ENCODE measurements around the gene SRGAP2. TPM values are rescaled to one million over a fixed set of nuclear protein-coding genes. Genes with fewer than 3 reads are reported as not detected.
"Not testable (repeated sequence)": the region's sequence is repeated elsewhere in the genome, so short reads cannot be mapped to it uniquely, and the experiment has no call there.

SRGAP2 gene
- total RNA-seq, 4 donors from 2014 or later = 55.8 to 118 (median 67.3) TPM

DNA sequence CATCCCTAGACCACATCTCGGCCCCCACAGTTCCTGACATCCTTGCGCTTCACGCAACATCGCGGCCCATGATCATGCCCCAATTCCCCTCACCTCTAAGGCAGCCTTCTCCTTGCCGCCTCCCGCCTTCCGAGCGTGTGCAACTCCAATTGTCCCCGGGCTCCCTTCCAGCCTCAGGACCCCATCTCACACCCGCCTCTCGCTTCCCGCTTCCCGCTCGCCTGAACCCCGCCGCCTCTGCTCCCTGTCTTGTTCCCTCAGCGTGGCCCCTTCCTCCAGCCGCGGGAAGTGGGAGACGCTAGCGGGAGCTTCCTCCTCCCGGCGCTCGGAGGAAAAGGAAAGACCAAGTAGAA, 794 bp downstream of the SRGAP2 start:
- ATAC-seq (ENCODE audit: low FRiP score) = not testable (repeated sequence)

DNA sequence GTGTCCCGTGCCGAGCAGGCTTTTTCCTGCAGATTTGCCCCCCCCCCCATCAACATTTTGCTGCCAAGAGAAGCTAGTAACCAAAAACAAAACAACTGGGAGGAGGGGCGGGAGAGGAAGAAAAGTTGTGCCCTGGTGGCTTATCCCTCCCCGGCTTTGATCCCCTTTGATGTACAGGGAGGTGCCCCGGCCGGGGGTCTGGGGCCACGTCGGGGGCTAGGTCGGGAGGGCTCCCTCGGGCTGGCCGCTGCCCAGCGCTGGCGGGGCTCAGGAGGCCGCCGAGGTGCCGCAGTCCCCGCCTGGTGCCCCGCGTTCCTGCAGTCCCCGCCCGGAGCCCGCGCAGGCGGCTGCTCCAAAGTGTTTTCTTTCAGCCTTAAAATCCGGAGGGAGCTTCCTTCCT, 1.5 kb downstream of the SRGAP2 start:
- ATAC-seq (ENCODE audit: low FRiP score); DNase-seq (ENCODE audit: low spot score): not testable (repeated sequence)

More for the DNA sequence above, 794 bp downstream of the SRGAP2 start:
- not testable (repeated sequence) for DNase-seq (ENCODE audit: low spot score)

DNA sequence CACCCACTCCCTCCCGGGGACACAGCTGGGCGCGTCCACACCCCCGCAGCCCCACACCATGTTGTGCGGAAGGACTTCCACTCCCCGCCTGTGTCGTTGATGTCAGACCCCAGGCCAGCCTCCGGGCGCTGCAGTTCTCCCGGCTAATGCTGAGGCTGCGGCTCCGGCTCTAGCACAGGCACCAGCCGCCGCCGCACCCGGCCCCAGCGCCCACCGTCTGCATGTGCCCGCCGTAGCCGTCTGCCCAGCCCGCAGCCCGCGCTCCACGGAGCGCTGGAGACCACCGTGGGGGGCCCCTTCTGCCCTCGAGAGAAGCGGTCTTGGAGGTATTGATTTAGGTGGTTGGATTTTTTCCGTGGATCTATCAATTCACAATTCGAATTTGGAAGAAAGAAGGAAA, 2.2 kb downstream of the SRGAP2 start:
- ATAC-seq (ENCODE audit: low FRiP score); DNase-seq (ENCODE audit: low spot score): not testable (repeated sequence)

DNA sequence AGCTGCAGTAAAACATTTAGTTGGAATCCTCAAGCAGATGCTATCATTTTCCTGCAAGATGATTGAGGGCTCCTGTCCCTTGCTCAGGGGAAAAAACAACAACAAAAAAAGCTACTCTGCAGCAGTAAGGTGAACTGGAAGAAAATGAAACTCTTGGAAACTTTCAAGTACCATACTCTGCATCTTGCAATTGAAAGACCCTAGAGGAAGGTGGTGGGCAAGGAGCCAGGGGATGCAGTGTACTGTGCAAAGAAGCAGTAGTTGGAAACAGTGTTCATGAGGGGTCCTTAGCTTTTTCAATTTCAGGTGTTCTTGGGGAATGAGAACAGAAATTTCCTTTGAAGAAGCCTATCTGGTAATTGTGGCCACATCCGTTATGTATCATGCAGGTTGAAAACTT, 7.5 kb downstream of the SRGAP2 start:
- DNase-seq (ENCODE audit: low spot score); ATAC-seq (ENCODE audit: low FRiP score): not testable (repeated sequence)

DNA sequence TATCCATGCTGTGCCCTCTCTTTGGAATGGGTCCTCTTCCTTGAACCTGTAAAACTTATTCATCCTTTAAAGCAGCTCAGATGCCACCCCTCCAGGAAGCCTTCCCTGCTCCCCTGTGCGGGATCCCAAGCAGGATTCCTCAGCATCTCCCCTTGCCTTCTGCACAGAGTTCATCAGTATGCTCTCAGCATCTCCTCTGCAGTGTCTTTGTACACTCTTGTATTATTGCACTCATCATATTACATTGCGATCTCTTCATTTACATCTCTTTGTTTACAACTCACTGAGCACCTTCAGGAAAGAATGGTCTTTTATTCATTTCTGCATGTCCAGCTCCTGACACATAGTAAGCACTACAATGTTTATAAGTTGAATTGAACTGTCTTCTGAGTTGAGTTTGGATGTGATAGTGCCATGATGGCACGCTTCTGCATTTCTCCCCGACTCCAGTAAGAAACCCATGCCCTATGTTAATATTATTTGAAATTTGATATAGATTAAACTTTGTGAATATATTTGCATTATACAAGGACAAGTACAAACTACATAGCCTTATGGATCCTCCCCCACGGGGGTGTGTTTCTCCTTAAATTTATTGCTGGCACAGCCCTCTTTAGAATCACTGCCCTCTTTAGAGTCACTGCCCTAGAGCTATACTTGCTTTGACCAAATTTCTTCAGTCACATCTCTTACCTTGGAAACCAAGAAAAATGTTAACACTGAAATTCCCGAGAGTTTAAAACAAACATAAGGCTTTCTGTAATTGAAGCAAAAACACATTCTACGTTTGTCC, 12.5 kb downstream of the SRGAP2 start:
- not testable (repeated sequence) for DNase-seq (ENCODE audit: low spot score); ATAC-seq (ENCODE audit: low FRiP score)

DNA sequence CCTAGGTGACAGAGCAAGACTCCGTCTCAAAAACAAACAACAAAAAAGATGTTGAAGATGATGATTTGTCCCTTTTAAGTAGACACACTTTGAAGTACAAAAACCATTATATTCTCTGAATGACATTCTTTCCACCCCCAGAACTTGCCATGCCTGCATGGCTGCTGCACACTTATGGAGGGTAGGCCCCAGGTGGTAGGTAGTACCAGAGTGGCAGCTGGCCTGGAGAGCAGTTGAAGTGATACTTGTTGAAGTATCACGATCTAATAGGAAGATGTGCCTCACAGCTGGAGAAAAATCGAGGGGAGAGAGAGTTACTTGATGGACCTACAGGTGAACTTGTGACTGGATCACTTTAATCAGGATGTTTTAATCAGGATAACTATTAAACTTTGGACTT, 14.9 kb downstream of the SRGAP2 start:
- DNase-seq (ENCODE audit: low spot score); ATAC-seq (ENCODE audit: low FRiP score): not testable (repeated sequence)

DNA sequence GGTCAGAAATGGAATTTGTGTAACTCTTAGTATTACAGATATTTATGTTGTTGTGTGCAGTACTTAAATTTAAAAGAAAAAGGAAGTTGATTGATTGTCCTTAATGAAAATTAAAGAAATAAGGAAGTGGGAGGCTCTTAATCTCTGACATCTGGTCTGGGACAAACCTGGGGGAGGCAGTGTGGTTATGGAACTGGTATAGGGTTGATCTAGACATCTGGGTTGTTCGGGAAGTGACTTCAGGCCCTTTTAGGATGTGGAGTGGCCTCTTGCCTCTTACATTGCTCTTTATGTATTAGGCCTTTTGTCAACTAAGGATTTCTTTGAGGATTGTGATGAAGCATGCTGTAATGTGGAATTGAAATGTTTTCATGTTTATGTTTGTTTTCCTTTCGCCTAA, 15.4 kb downstream of the SRGAP2 start:
- DNase-seq (ENCODE audit: low spot score); ATAC-seq (ENCODE audit: low FRiP score): not testable (repeated sequence)

DNA sequence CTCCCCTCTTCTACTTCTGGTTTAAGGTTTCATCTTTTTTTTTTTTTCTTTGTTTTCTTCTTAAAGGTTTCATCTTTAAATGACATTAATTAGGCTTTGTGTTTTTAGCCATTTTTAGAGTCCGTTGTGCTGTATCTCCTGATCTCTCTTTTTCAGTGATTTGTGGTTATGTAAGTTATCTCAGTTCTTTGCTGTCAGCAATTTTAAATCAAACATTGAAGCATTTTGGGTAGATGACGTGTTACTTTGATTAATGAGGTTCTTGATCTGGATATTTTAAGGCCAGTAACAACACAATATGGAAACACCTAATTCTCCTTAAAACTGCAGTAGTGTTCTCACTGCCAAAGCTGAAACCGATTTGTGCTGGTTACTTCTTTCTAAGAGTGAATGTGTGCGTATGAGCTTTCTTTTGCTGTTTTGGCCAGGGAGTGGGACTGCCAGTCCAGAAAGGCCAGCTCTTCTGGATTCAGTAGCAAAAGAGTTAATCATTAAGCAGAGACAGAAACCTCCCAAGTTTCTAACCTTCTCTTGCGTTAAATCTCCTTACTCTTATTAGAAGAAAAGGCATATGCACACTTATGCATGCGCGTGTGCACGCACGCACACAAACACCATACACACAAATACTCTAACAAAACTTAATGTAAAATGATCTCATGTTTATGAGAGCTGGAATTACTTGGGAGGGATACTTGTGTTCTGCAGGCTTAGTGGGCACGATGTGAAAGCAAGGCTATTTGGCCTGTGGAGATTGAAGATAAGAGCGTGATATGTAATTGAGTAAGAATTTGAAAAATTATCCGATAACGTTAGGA, 16.4 kb downstream of the SRGAP2 start:
- not testable (repeated sequence) for DNase-seq (ENCODE audit: low spot score)
- ATAC-seq (ENCODE audit: low FRiP score) = peak; percentile 43

DNA sequence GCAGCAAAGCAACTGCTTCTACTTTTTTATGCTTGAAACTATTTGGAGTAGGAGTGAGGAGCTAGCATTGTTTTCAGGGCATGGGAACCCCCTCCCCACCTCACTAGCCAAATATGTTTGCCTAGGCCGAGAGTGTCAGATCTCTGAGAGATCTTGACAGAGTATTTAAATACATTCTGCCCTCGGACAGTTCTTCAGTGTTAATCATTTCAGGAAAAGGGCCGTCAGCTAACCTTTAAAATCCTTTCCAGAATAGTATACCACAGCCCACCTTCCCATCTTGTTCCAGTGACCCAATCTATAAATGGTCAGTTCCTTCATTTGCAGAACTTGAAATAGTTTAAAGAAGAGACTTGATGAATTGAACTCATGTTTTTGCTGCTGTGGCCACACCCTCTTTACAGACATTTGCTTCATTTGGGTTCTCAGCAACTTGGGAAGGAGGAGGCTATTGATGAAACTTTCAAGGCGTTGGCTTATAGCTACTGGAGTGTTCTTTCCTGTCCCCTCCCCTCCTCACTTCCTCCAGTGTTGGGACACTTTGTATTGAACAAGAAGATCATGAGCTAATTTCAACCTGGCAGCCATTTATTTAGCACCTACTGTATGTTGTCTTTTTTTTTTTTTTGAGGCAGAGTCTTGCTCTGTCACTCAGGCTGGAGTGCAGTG, 17.1 kb downstream of the SRGAP2 start:
- peak; percentile 37 for ATAC-seq (ENCODE audit: low FRiP score)
- not testable (repeated sequence) for DNase-seq (ENCODE audit: low spot score)

DNA sequence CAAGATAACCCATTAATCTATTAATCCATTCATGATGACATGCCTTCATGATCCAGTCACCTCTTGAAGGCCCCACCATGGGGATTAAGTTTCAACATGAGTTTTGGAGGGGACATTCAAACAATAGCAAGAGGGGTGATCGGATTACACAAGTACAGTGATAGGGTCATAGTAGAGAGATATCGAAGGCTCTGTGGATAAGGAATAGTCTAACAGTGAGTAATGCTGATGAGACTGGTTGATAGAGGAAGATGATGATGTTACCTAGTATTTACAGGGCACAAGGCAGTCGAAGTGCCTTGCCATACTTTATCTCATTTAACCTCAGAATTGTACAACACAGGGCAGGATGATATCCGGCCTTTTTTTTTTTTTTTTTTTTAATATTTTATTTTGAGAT, 18.2 kb downstream of the SRGAP2 start:
- DNase-seq (ENCODE audit: low spot score); ATAC-seq (ENCODE audit: low FRiP score): not testable (repeated sequence)

DNA sequence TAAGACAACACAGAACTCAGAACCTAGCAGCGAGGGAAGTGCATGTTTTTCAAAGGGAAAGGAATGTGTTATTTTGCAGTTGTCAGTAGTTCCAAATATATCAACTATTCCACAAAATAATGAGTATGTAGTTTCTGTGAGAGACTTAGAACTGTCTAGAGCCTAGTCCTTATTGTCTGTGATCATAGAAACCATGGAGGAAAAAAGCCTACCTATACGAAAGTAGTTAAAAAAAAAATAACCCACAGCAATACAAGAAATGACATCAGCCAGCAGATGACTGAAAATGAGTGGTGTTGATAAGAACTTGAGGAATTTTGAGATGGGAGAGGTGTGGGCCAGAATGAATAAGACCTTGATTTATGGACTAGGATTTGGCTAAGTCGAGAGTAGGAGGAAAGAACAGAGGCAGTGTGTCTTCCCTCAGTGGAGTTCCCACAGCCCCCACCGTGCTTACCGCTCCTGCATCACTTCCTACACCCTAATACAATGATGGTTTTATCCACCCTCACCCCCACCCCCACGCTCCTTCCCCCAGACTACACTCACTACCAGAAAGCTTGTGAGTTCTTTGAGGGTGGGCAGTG, 20.9 kb downstream of the SRGAP2 start:
- not testable (repeated sequence) for DNase-seq (ENCODE audit: low spot score)
- peak; percentile 67 for ATAC-seq (ENCODE audit: low FRiP score)

DNA sequence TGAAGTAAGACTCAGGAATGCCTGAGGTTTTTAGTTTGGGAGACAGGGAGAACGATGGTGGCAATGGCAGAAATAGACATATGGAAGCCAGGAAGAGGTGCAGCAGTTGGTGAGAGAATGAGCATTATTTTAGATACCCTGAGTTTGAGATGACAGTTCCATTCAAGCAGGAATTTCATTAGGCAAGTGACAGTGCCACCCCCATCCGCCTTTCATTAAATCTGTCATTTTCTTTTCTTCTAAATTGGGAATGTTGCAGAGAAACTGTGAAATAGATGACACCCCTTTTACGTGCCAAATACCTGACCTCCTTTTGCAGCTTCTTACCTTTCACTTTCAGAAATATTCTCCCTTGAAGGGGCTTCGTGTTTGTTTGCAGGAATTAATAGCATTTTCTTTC, 22.0 kb downstream of the SRGAP2 start:
- DNase-seq (ENCODE audit: low spot score); ATAC-seq (ENCODE audit: low FRiP score): not testable (repeated sequence)

DNA sequence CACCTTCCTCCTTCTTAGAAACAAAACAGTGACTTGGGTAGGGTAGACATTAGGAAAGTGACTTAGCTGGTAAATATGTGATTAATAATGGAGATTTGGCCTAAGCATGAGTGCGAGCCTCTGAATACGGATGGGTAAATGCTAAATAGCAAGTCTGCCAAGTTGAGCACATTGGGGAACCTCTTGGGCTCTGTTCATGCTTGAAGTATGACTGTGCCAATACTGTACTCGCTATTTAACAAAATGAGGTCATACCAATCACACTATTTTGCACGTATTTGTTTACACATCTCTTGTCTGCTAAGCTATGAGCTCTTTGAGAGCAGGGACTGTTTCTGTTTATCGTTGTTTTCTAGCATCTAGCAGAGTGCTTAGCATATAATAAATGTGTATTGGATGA, 23.5 kb downstream of the SRGAP2 start:
- DNase-seq (ENCODE audit: low spot score); ATAC-seq (ENCODE audit: low FRiP score): not testable (repeated sequence)

DNA sequence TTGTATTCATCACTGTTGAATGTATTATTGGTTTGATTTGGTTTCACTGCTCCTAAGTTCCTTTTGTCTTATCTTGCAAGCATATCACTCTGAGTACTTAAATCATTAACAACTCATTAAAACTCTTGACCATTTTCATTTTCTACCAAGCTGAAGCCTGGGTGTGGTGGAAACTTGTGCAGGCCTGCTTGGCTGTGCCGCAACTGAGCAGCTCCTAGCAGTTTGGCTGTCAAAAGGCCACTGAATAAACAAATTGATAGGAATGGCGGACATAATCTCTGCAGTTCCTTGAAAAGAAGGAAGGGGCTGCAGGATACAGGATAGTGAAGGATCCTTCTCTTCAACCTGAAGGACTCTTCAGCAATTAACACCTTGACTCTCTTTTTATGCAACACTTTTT, 25.9 kb downstream of the SRGAP2 start:
- DNase-seq (ENCODE audit: low spot score); ATAC-seq (ENCODE audit: low FRiP score): not testable (repeated sequence)

DNA sequence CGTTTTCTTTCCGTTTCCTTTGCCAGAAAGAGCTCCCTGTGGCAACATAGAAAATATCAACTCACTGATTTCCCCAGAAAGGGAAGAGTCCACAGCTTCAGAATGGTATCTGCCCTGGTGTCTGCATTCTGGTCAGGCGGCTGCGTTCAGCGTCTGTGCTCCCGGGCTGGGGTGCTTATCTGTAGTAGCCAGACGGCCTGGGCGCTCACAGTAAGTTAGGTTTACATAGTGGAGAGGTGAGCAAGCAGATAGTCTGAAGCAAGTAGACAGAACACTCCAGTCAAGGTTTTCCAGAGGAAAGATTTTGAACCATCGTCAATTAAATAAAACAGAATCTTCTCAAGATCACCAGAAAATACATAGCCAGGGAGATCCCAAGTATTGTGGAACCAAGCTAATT, 28.6 kb downstream of the SRGAP2 start:
- not testable (repeated sequence) for ATAC-seq (ENCODE audit: low FRiP score); DNase-seq (ENCODE audit: low spot score)

DNA sequence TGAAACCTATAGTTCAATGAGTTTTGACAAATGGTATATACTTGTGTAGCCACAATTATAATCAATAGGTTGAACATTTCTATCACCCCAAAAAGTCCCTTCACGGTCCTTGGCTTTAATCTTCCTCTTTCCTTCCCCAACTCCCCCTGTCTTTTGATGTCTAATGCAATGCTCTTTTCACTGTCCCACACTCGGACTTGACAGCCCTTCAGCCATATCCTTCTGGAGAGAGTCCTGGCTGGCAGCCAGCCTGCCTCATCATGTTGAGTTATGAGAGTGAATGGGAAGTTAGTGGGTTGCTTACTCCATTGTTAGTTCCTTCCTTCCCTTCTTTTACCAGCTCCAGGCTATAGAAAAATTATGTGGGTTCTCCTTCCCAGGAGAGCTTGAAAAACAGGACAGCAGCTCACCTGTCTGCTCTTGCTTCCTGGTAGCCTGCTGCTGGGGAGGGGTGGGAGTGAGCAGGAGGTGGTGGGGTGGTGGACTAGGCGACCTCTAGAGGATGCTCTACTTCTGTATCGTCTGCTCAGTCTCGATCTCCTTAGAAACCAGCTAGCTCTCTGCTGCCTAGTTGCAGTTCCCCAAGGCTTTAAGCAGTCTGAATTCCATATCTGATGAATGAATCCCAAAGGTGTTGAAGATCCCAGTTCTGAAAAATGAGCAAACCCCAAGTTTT, 29.8 kb downstream of the SRGAP2 start:
- ATAC-seq (ENCODE audit: low FRiP score); DNase-seq (ENCODE audit: low spot score): not testable (repeated sequence)

DNA sequence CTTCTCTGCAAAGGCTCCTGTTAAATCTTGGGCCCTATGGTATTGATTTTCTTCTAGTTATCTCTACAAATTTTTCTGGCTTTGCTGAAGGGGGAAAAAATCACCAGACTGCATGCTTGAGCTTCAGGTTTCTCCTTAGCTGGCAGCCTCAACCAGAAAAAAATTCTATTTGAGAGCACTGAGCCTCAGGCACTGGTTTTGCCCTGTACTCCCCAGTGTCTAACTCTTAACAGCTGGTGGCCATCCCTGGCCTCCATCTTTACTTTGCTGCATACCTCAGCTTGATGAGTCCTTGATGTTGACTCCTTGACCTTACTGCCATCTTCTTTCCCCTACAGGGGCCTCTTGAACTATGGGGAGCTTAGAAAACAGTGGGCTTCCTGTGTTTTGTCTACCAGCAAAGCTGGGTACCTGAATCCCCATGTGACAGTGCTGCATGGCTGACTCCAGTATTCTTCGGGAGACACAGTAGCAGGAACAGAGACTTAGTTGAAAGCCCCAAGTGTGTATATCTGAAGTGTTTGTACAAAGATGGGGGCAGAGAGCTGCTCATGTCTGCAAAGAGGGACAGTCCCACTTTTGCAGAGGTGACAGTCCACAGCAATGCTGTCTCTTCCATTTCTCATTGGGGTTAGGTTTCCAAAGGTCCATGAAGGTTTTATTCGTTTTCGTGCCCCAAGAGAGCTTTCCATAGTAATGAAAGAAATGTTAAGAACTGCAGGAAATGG, 31.0 kb downstream of the SRGAP2 start:
- DNase-seq (ENCODE audit: low spot score); ATAC-seq (ENCODE audit: low FRiP score): not testable (repeated sequence)

DNA sequence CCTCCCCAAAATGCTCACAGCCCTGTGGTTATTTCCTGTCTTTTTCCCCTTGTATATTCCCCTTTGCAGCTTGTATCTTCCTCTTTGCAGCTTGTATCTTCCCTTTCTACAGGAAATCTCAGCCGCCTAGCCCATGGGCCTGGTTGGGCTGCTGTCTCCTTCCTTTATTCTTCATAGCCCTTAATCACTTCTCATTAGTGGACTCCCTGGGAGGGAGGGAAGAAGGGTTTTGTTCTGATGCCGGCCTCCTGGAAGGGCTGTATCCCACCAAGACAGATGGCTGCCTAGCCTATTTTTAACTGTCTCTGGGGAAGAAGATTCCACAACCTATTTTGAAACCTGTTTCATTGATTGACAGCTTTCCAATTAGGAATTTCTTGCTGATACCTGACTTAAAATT, 31.8 kb downstream of the SRGAP2 start:
- not testable (repeated sequence) for DNase-seq (ENCODE audit: low spot score); ATAC-seq (ENCODE audit: low FRiP score)
